ENCODE data around the gene LCMT1.
"Not testable (repeated sequence)": the region's sequence is repeated elsewhere in the genome, so short reads cannot be mapped to it uniquely, and the experiment has no call there.

LCMT1 gene

DNA sequence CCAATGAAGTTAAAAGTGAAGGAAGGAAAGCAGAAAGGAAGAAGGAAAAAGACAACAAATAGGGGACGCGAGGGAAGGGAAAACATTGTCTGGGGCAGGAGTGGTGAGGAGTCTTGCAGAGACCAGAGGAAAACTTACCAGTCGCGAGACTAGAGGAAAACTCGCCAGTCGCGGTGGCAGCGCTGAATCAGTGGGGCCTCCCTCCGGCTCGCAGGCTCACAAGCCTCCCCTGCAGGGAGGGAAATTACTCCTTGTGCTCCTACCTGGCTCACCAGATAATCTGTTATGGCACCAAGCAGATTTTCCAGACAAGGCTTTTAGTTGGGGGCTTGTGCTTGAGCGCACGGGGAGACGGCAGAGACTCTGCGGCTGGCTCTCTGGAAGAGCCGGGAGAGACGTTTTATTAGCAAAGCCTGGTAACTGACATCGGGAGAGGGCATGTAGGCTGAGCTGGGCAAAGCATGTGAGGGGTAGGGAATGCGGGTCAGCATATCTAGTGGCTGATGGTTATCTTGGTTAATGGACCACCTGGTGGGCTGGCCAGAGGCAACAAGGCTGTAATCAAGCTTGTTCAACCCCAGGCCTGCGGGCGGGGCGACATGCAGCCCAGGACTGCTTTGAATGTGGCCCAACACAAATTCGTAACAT is 37.1 kb downstream of the LCMT1 start:
- DNase-seq: no peak

DNA sequence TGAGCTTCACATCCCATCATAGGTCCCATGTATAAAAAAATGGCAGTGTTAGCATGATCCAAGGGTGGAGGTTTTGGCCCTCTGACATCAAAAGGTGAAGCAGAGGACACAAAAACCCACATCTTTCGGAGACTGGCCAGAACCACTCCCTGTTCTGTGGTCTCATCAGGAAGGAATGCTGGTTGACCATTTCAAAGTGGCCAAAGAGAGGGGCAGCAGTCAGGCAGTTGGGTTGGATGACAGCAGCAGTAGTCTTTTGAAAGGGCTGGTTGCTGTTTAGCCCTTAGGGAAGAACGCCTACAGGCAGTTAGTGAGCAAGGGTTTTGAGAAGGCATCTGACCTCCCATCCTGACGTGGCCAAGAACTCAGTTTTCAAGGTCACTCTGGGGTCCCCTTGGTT is 40.5 kb downstream of the LCMT1 start:
- no peak for DNase-seq

DNA sequence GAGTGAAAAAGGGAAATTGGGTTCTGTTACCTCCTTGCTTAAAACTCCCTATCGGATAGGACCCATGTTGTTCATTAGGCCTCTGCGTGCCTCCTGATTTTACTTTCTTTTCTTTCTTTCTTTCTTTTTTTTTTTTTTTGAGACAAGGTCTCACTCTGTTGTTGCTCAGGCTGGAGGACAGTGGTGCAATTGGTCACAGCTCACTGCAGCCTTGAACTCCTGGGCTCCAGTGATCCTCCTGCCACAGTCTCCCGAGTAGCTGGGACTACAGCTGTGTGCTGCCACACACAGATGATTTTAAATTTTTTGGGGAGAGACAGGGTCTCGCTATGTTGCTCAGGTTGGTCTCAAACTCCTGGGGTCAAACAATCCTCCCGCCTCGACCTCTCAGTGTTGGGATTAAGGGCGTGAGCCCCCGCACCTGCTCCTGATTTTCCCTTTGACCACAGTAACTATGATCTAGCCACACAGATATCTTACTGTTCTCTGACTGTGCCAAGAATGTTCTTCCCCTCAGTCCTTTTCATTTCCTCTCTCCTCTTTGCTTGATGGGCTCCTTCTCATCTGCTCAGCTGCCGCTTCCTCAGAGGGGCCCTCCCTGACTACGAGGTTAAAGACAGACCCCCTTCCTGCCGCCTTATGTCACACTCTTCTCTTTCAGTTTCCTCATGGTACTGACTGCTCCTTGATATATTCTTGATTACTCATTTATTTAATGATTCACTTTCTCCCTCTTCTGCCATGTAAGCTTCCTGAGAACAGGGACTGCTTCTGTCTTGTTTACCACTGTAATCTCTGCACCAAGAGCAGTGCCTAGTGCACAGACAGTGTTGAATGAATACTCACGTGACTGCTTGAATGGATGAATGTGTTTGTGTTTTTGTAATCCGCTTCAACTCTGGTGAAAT is 44.3 kb downstream of the LCMT1 start:
- DNase-seq: no peak

DNA sequence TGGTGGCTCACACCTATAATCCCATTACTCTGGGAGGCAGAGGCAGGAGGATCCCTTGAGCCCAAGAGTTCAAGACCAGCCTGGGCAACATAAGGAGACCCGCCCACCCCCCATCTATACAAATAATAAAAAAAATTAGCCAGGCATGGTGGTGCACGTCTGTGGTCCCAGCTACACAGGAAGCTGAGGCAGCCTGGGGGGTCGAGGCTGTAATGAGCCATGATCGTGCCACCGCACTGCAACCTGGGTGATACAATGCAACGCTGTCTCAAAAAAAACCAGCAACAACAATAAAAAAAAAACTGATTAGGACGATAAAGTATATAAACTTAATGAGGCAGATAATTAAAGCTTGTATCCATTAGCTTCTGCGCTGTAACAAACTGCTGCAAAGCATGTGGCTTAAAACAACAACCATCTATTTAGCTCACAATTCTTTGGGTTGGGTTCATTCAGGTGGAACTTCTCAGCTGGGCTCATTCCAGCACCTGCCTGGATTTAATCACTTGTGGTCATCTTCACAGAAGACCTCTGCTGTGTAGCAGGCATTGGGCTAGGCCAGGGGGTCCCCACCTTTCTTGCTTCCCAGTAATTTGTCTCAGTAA is 45.8 kb downstream of the LCMT1 start:
- no peak for DNase-seq

DNA sequence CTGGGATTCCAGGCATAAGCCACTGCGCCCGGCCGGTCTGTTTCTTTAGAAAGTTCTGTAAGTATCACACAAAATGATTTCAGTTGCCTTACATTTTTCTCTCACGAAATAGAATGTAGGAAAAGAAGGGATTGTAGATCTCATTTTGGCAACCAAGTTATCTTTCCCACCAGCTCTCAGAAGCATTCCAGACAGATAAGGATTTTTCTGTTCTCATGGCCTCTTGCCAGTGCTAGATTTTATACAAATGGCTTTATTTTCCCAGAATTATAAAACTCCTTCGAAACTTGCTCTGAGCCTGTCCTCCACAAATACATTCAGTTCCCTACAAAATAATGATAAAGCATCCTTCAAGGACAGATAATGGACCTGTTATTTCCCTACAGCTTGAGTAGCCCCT is 46.9 kb downstream of the LCMT1 start:
- no peak for DNase-seq

DNA sequence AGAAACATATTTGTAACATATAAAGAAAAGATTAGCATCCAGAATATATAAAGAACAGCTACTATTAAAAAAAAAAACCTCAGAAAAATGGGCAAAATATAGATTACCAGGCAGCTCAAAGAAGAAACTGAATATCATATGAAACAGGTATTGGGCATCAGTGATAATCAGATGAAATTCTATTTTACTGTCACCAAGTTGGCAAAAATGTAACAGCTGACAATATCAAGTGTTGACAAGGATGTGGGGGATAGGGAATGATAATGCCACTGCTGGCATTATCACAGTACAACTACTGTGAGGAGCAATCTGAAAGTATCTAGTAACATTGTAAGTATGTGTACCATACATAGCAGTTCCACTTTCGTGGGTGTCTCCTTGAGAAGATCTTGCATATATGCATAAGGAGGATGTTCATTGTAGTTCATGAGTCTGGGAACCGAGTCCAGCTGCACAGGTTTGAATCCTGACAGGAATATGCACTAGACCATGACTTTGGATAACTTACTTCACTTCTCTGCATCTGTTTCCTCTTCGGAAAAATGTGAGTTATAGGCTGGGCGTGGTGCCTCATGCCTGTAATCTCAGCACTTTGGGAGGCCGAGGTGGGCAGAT is 50.3 kb downstream of the LCMT1 start:
- DNase-seq: no peak

DNA sequence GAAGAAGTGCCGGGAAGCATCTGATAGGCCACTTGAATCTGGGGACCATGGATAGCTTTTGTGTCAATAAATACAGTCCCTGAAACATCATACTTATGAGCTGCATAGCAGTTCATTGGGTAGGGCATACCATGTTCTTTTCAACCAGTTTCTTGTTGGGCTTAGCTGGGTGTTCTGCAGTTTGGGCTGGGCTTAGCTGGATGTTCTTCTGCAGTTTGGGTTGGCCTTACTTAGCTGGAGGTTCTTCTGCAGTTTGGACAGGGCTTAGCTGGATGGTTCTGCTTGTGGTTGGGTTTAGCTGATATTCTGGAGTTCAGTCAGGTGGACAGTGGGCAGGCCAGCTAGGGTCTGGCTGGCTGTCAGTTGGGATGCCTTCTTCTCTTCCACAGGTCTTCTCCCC is 52.1 kb downstream of the LCMT1 start:
- DNase-seq: no peak

DNA sequence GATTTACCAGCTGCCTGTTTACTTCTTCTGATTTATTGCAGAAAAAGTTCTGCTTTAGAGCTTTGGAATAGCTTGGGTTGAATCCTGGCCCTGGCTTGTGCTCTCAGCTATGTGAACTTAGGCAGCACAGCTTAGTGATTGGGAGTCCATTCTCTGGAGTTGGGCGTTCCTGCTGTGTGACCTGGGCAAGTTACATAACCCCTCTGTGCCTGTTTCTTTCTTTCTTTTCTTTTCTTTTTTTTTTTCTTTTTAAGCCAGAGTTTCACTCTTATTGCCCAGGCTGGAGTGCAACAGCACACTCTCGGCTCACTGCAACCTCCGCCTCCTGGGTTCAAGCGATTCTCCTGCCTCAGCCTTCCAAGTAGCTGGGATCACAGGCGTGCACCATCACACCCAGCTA is 53.7 kb downstream of the LCMT1 start:
- no peak for DNase-seq

DNA sequence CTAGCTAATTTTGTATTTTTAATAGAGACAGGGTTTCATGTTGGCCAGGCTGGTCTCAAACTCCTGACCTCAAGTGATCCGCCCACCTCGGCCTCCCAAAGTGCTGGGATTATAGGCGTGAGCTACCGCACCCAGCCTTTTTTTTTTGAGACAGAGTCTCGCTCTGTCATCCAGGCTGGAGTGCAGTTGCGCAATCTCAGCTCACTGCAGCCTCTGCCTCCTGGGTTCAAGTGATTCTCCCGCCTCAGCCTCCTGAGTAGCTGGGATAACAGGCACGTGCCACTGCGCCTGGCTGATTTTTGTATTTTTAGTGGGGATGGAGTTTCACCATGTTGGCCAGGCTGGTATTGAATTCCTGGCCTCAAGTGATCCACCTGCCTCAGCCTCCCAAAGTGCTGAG is 56.4 kb downstream of the LCMT1 start:
- not testable (repeated sequence) for DNase-seq

DNA sequence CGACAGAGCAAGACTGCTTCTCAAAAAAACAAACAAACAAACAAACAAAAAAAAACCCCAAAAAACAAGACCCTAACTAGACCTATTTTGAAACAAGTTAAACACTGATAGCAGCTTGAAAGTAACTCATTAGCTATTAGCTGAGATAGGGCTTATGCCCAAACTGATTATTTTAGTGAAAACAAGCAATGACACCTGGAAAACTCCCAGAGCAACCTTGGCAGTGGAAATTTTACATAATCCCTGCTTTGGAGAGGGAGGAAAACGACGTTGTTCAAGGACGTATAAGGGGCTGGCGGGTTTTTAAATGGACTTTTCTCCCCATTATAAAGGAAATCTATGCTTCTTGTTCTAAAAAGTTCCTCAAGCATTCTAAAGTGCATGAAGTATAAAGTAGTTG is 59.8 kb downstream of the LCMT1 start:
- DNase-seq: no peak

DNA sequence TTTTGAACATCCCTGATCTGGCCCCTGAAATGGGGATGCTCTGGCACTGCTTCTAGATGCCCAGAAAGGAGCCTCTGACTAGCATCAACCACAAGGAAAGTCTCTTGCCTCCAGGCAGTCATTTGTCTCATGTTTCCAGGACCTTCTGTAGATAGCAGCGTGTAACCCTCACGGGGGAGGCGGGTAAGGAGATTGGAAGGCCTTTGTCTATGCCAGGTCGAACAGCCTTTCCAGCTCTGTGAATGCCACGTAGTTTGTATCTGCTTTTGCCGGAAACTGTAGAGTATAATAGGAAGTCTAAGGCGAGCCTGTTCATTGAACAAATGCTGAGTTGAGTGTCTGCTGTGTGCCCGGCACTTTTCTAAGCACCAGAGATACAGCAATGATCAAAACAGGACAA is 61.3 kb downstream of the LCMT1 start:
- DNase-seq: no peak

DNA sequence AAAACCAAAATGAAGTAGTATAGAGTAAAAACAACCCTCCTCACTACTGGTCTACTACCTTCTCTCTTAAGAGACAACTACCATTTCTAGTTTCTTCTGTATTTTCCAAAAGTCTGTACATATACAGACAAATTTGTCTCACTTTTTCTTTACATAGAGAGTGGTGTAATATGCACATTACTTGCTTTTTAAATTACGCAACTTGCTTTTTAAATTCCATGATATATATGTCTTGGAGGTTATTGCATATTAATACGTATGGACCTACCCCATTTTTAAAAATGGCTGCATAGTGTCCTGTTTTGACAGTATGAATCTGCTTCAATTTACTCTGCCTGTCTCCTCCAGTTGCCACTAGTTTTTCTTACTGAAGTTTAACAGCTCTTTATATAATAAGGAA is 62.7 kb downstream of the LCMT1 start:
- DNase-seq: no peak

DNA sequence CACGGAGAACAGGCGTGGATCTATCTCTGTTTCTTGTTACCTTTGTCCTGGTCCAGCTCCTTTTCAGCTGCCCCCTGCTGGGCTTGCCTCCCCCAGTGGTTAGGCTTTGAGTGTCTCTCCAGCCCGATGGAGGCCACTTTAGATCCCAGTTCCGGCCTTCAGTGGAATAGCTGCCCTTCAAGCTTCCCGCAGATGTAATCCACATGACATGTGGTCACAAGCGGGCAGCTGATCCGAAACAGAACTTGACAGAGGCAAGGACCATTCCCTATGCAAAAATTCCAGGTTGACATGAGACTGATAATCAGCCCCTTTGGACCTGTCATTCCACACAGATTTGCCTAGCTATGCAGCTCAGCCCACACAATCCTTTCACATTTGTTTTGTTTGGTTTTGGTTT is 64.6 kb downstream of the LCMT1 start:
- no peak for DNase-seq

DNA sequence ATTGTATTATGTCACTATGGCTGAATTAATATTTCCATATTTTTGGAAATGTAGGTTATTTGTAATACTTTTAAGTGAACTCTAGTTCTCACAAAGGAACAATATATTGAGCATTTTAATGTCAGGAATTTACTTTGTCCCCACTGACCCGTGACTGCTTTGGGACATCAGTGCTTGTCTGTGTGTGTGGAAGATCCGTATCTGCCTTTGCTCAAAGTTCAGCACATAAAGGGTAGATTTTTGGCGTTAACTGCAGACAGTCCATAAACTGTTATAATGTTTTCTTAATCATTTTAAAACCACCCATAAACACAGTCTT is 65.9 kb downstream of the LCMT1 start:
- no peak for DNase-seq

DNA sequence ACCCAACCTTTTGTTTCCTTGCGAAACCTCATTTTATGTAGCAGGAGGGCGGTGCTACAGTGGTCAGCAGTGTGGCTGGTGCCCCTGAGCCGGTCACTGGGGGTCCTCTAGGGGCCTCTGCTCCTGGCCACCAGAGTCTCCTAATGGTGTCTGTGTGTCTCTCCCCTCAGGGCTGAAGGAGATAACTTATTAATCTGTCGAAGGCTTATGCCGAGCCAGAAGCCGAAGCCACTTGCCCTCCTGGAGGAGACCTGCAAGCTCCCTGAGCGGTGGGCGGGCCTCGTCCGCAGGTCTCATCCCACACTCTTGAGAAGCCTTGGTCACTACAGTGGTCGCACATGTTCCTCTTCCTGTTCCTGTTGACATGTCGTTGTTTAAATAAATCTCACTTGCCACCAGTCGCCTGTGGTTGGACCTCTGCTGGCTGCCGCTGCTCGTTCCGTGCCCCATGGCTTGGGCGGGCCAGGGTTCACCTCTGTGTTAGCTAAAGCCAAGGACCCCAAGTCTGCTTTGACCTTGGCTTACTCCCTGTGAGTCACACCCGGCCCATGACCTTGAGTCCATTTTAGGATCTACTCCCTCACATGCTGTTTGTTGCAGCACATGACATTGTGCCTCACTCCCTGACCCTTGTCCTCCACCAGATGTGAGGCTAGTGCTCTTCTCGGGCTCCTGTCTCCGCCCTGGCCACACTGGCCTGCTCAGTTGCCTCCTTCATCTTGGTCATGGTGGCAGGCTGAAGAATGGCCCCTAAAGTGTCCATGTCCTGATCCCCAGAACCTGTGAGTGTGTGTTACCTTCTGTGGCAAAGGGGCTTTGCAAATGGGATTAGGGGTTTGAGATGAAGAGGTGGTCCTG is 66.5 kb downstream of the LCMT1 start:
- DNase-seq: no peak

DNA sequence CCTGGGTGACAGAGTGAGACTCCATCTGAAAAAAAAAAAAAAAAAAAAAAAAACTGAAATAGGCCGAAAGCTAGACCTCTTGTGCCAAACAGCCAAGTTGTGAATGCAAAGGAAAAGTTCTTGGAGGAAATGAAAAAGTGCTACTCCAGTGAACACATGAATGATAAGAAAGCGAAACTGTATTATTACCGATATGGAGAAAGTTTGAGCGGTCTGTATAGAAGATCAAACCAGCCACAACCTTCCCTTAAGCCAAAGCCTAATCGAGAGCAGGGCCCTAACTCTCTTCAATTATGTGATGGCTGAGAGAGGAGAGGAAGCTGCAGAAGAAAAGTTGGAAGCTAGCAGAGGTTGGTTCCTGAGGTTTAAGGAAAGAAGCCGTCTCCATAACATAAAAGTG is 69.7 kb downstream of the LCMT1 start:
- DNase-seq: not testable (repeated sequence)

DNA sequence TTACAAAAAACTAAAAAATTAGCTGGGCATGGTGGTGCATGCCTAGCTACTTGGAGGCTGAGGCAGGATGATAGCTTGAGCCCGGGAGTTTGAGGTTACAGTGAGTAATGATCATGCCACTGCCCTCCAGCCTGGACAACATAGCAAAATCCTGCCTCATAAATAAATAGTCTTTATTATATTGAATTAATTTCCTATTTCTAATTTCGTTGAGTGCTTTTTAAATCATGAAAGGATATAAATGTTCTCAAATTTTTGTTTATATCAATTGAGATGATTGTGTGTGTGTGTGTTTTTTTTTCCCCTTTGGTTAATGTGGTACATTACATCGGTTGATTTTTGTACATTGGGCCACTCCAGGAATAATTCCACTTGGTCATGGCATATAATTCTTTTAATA is 73.2 kb downstream of the LCMT1 start:
- DNase-seq: no peak

DNA sequence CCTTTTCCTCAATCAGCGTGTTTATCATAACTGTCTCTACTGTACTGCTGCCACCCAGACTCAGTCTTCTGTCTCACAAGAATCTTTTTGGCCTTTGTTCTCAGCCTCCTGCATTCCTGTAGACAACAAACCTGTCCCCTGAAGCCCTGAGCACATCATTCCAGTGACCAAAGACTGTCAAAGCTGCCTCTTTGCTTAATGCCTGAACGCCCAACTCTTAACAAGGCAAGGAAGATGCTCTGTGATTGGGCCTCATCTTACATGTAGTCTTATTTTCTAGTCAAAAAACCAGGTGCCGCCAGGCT is 75.9 kb downstream of the LCMT1 start:
- DNase-seq: no peak

DNA sequence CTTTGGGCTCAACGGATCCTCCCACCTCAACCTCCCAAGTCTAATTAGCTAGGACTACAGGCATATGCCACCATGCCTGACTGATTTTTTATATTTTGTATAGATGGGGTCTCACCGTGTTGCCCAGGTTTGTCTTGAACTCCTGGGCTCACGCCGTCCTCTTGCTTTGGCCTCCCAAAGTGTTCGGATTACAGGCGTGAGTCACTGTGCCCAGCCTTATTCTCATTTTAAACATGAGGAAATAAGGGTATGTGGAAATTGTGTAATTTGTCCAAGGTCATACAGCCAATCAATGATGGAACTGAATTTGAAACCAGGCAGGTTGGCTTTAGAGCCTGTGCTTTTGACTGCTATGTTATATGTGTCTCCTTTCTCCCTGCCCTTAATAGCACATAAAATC is 77.8 kb downstream of the LCMT1 start:
- no peak for DNase-seq

DNA sequence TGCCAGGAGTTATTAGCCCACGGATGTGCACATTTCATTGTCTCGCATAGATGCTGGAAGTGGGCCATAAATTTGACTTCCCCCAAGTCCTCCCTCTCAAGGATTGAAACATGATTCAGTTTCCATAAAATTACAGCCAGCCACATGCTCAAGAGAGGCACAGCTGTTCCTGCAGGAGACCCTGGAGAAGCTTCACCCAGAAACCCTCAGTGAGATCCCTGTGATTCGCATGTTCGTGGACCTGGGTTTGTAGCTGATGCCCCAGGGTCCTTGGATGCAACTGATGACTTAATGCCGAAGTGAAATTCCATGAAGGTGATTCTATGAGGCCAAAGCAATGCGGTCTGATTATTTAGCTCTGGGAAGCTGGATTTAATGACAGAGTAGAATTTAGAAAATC is 80.6 kb downstream of the LCMT1 start:
- no peak for DNase-seq

DNA sequence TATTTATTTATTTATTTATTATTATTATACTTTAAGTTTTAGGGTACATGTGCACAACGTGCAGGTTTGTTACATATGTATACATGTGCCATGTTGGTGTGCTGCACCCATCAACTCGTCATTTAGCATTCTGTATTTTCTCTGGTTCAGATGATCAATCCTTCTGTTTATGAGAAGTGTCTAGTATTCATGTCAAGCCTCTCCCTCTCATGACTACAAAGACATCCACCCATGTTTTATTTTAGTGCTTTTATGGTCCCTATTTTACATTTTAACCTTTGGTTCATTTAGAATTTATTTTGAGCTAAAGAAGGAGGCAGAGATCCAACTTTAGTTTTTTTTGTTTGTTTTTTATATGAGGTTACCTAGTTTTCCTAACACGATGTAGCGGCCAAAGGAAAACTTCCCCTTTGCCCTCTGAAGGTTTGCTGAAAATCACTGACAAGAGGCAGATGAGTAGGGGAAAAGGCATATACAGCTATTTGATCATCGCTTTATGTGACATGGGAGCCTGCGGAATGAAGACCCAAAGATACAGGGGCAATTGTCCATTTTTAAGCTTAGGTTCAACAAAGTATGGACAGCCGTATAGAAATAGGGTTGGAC is 82.8 kb downstream of the LCMT1 start:
- DNase-seq: no peak

DNA sequence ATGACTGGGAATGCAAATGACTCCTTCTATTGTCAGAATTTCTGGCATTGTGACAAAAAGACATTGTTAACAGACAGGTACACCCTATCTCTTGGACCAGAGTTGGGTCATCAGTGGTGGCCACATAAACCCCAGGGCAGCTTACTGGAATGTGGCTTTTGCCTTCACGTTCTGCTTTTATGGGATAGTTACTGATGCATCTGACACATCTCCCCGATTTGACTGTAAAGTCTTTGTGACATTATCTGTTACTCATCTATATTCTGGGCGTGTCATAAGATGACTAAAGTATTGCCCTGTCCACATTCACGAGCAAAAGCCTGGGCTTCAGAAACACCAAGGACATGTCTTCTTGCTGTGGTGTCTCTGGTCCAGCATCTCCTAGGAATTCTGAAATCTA is 86.5 kb downstream of the LCMT1 start:
- no peak for DNase-seq

DNA sequence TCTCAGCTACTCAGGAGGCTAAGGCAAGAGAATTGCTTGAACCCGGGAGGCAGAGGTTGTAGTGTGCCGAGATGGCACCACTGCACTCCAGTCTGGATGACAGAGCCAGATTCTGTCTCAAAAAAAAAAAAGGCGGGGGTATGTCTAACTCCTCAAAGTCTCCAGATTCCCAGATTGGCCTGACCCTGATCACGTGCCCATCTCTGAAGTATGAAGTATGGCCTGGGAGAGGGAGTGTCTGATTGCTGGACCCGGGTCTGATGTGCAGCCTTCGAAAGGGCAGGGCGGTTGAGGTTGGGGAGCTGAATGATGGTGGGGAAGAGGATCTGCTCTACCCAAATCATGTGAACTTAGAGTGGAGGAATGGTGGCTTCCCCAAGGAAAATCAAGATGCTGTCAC is 87.9 kb downstream of the LCMT1 start:
- DNase-seq: no peak
